ENCODE measurements around the gene L3HYPDH. TPM values are rescaled to one million over a fixed set of nuclear protein-coding genes. Genes with fewer than 3 reads are reported as not detected.

The L3HYPDH gene
- total and polyA plus RNA-seq, 2 of the 13 experiments (the other 11 are each of a cell fraction or from before 2014, with no cell fraction given): 30.5 to 36.6 TPM

- no peak for TF ChIP-seq CSRNP1 (CRISPR knock-in tag; IDR thresholded peaks at IDR 0.05)
- TF ChIP-seq ZSCAN29 (CRISPR knock-in tag; conservative IDR thresholded peaks at IDR 0.05): no peak
- TF ChIP-seq ZHX2 (IDR thresholded peaks at IDR 0.05; ENCODE audit: low read depth): no peak
- no peak for TF ChIP-seq ZHX2 (CRISPR knock-in tag; IDR thresholded peaks at IDR 0.05; ENCODE audit: borderline replicate concordance)
- TF ChIP-seq XBP1 (CRISPR knock-in tag; IDR thresholded peaks at IDR 0.05): no peak
- no peak for TF ChIP-seq ZNF503 (CRISPR knock-in tag; IDR thresholded peaks at IDR 0.05)
Measured at GRCh38 chr14:59435101-59435500, 49.1 kb downstream of the L3HYPDH start (continued).
